Activated naive CD8-positive, alpha-beta T cell treated with anti-CD3 and anti-CD28 coated beads, Interleukin-2, amount 50 U/mL, for 24 hours (primary cell): ENCODE measurements around the gene MAPK8IP2.
"Not testable (repeated sequence)": the region's sequence is repeated elsewhere in the genome, so short reads cannot be mapped to it uniquely, and the experiment has no call there.

ENCODE experiments used
- ATAC-seq: fragments of 150-1000 bp; cut with Tn5 transposase; one replicate; pipeline ENCODE4 v1.10.0; 2021
- DNase-seq: peaks from one replicate; pipeline ENCODE4 v3.0.0; 2021
- H3K27ac Mint-ChIP-seq: one replicate; pipeline ENCODE4 v1.8.0; 2021; ENCODE audit warnings: mild to moderate bottlenecking, mixed read lengths
- H3K27me3 Mint-ChIP-seq: one replicate; pipeline ENCODE4 v1.8.0; 2021; ENCODE audit warnings: mixed read lengths
- H3K36me3 Mint-ChIP-seq: one replicate; pipeline ENCODE4 v1.8.0; 2021; ENCODE audit warnings: low read depth, mixed read lengths
- H3K4me1 Mint-ChIP-seq: one replicate; pipeline ENCODE4 v1.8.0; 2021; ENCODE audit warnings: mixed read lengths
- H3K4me3 Mint-ChIP-seq: one replicate; pipeline ENCODE4 v1.8.0; 2021; ENCODE audit warnings: mild to moderate bottlenecking, moderate library complexity, mixed read lengths
- H3K9me3 Mint-ChIP-seq: one replicate; pipeline ENCODE4 v1.8.0; 2021; ENCODE audit warnings: mixed read lengths

The MAPK8IP2 gene

GRCh38 chr22:50600967-50601668, 525 bp downstream of the MAPK8IP2 start:
- Mint-ChIP-seq H3K27ac (no peak overlapping the region), H3K4me1 (peaks cover 3% of the 10 kb centered on the region)
- no peak for ATAC-seq

GRCh38 chr22:50601669-50602337, 1.2 kb downstream of the MAPK8IP2 start:
- ATAC-seq, result no peak
- Mint-ChIP-seq H3K9me3 (no peaks in the 10 kb centered on the region), H3K4me3 (peak overlapping the region; percentile 70), H3K4me1 (peaks cover 3% of the 10 kb centered on the region), H3K36me3 (peaks cover 3% of the 10 kb centered on the region), H3K27me3 (peaks cover 48% of the 10 kb centered on the region), H3K27ac (no peak overlapping the region)
- no peak for DNase-seq

More at GRCh38 chr22:50600967-50601668, 525 bp downstream of the MAPK8IP2 start:
- Mint-ChIP-seq H3K4me3 (peak overlapping the region; percentile 70), H3K36me3 (peaks cover 3% of the 10 kb centered on the region), H3K9me3 (no peaks in the 10 kb centered on the region), H3K27me3 (peaks cover 44% of the 10 kb centered on the region)
- no peak for DNase-seq

- Mint-ChIP-seq H3K9me3 (no peaks in the 10 kb centered on the region), H3K36me3 (peaks cover 3% of the 10 kb centered on the region), H3K4me3 (peak overlapping the region; percentile 70), H3K27ac (no peak overlapping the region), H3K4me1 (peaks cover 3% of the 10 kb centered on the region), H3K27me3 (peaks cover 48% of the 10 kb centered on the region)
- no peak for ATAC-seq
- DNase-seq, result no peak
Observed at GRCh38 chr22:50602338-50602700, 1.7 kb downstream of the MAPK8IP2 start.

GRCh38 chr22:50603511-50604255, 3.1 kb downstream of the MAPK8IP2 start:
- peaks cover 46% of the 10 kb centered on the region for H3K27me3 Mint-ChIP-seq
- H3K4me3 Mint-ChIP-seq, result no peak overlapping the region
- ATAC-seq (no peak), DNase-seq (no peak)
- no peaks in the 10 kb centered on the region for H3K9me3 Mint-ChIP-seq
- peaks cover 3% of the 10 kb centered on the region for H3K4me1 Mint-ChIP-seq
- H3K27ac Mint-ChIP-seq, result no peak overlapping the region
- peaks cover 2% of the 10 kb centered on the region for H3K36me3 Mint-ChIP-seq

- Mint-ChIP-seq H3K27ac (no peak overlapping the region), H3K4me3 (no peak overlapping the region), H3K27me3 (peaks cover 51% of the 10 kb centered on the region), H3K36me3 (peaks cover 2% of the 10 kb centered on the region), H3K4me1 (peaks cover 3% of the 10 kb centered on the region), H3K9me3 (no peaks in the 10 kb centered on the region)
- ATAC-seq, result no peak
- DNase-seq, result no peak
Observed at GRCh38 chr22:50604256-50605001, 3.8 kb downstream of the MAPK8IP2 start.

- no peaks in the 10 kb centered on the region for H3K9me3 Mint-ChIP-seq
- no peak for ATAC-seq
- H3K27me3 Mint-ChIP-seq, result peaks cover 50% of the 10 kb centered on the region
- no peak for DNase-seq
- H3K36me3 Mint-ChIP-seq, result peaks cover 2% of the 10 kb centered on the region
- H3K27ac Mint-ChIP-seq, result no peak overlapping the region
- peaks cover 3% of the 10 kb centered on the region for H3K4me1 Mint-ChIP-seq
- no peak overlapping the region for H3K4me3 Mint-ChIP-seq
Observed at GRCh38 chr22:50605002-50605612, 4.5 kb downstream of the MAPK8IP2 start.

GRCh38 chr22:50605613-50606074, 5.1 kb downstream of the MAPK8IP2 start:
- Mint-ChIP-seq H3K4me1 (peaks cover 3% of the 10 kb centered on the region), H3K4me3 (no peak overlapping the region), H3K27ac (no peak overlapping the region), H3K36me3 (peaks cover 2% of the 10 kb centered on the region), H3K27me3 (peaks cover 52% of the 10 kb centered on the region), H3K9me3 (no peaks in the 10 kb centered on the region)
- no peak for ATAC-seq
- DNase-seq, result no peak

GRCh38 chr22:50606165-50606945, 5.8 kb downstream of the MAPK8IP2 start:
- H3K27me3 Mint-ChIP-seq, result peaks cover 52% of the 10 kb centered on the region
- H3K36me3 Mint-ChIP-seq, result peaks cover 2% of the 10 kb centered on the region
- ATAC-seq, result no peak
- DNase-seq, result no peak
- H3K9me3 Mint-ChIP-seq, result no peaks in the 10 kb centered on the region
- H3K4me1 Mint-ChIP-seq, result peaks cover 3% of the 10 kb centered on the region
- H3K4me3 Mint-ChIP-seq, result no peak overlapping the region
- H3K27ac Mint-ChIP-seq, result no peak overlapping the region

GRCh38 chr22:50606946-50607658, 6.5 kb downstream of the MAPK8IP2 start:
- Mint-ChIP-seq H3K4me1 (no peaks in the 10 kb centered on the region), H3K27me3 (peaks cover 45% of the 10 kb centered on the region), H3K9me3 (no peaks in the 10 kb centered on the region), H3K4me3 (no peak overlapping the region), H3K36me3 (no peaks in the 10 kb centered on the region), H3K27ac (no peak overlapping the region)
- DNase-seq (no peak), ATAC-seq (no peak)

GRCh38 chr22:50607659-50608020, 7.0 kb downstream of the MAPK8IP2 start:
- no peak overlapping the region for H3K27ac Mint-ChIP-seq
- no peak for ATAC-seq

GRCh38 chr22:50608058-50608840, 7.7 kb downstream of the MAPK8IP2 start:
- not testable (repeated sequence) for H3K4me1 Mint-ChIP-seq, H3K9me3 Mint-ChIP-seq, H3K4me3 Mint-ChIP-seq, ATAC-seq, H3K36me3 Mint-ChIP-seq, H3K27ac Mint-ChIP-seq, DNase-seq
- peaks cover 33% of the 10 kb centered on the region for H3K27me3 Mint-ChIP-seq

More at GRCh38 chr22:50607659-50608020, 7.0 kb downstream of the MAPK8IP2 start:
- no peaks in the 10 kb centered on the region for H3K9me3 Mint-ChIP-seq
- DNase-seq, result no peak
- H3K27me3 Mint-ChIP-seq, result peaks cover 39% of the 10 kb centered on the region
- no peak overlapping the region for H3K4me3 Mint-ChIP-seq
- peaks cover 2% of the 10 kb centered on the region for H3K4me1 Mint-ChIP-seq
- H3K36me3 Mint-ChIP-seq, result no peaks in the 10 kb centered on the region

- Mint-ChIP-seq H3K4me3 (no peak overlapping the region), H3K36me3 (no peaks in the 10 kb centered on the region), H3K4me1 (peaks cover 5% of the 10 kb centered on the region), H3K27ac (no peak overlapping the region), H3K27me3 (peaks cover 33% of the 10 kb centered on the region), H3K9me3 (no peaks in the 10 kb centered on the region)
- ATAC-seq (no peak), DNase-seq (no peak)
Observed at GRCh38 chr22:50608996-50609395, 8.4 kb downstream of the MAPK8IP2 start.
